H9 (cell line): Measurements from ENCODE around the gene CES1. TPM values are rescaled to one million over a fixed set of nuclear protein-coding genes. Genes with fewer than 3 reads are reported as not detected.
"Not testable (repeated sequence)": the region's sequence is repeated elsewhere in the genome, so short reads cannot be mapped to it uniquely, and the experiment has no call there.

Experiments
- DNase-seq: peaks from one replicate; pipeline ENCODE4 v3.0.0-alpha.2; 2017
- H2AFZ ChIP-seq: one replicate; pipeline ENCODE4 v1.6.1; 2013; ENCODE audit warnings: mild to moderate bottlenecking, low read length, control low read depth, moderate library complexity
- H2AK5ac ChIP-seq: 2 replicates; pipeline ENCODE4 v1.6.1; 2013; ENCODE audit warnings: low read length, control low read depth, mixed read lengths; ENCODE audit not compliant: insufficient read length
- H2BK120ac ChIP-seq: one replicate; pipeline ENCODE4 v1.6.1; 2013; ENCODE audit warnings: low read depth, mild to moderate bottlenecking, low read length, control low read depth, inconsistent platforms; ENCODE audit not compliant: poor library complexity, severe bottlenecking
- H2BK12ac ChIP-seq: 2 replicates; pipeline ENCODE4 v1.6.1; 2013; ENCODE audit warnings: low read length, control low read depth, mixed read lengths, low read depth; ENCODE audit not compliant: insufficient read length
- H2BK15ac ChIP-seq: 2 replicates; pipeline ENCODE4 v1.6.1; 2013; ENCODE audit warnings: low read depth, low read length, control low read depth
- H2BK20ac ChIP-seq: one replicate; pipeline ENCODE4 v1.6.1; 2013; ENCODE audit warnings: low read depth, mild to moderate bottlenecking, low read length, control low read depth, inconsistent platforms; ENCODE audit not compliant: poor library complexity, severe bottlenecking
- H2BK5ac ChIP-seq: 2 replicates; pipeline ENCODE4 v1.6.1; 2013; ENCODE audit warnings: low read length, control low read depth, mixed read lengths; ENCODE audit not compliant: insufficient read length
- H3K14ac ChIP-seq: 2 replicates; pipeline ENCODE4 v1.6.1; 2013; ENCODE audit warnings: low read length, control low read depth; ENCODE audit not compliant: insufficient read depth
- H3K18ac ChIP-seq: 2 replicates; pipeline ENCODE4 v1.6.1; 2013; ENCODE audit warnings: low read depth, mild to moderate bottlenecking, mixed read lengths, low read length, control low read depth; ENCODE audit not compliant: insufficient read length
- H3K23ac ChIP-seq: 2 replicates; pipeline ENCODE4 v1.6.1; 2013; ENCODE audit warnings: low read length, control low read depth, mixed read lengths, low read depth; ENCODE audit not compliant: insufficient read length
- H3K23me2 ChIP-seq: 2 replicates; pipeline ENCODE4 v1.6.1; 2013; ENCODE audit warnings: low read depth, mild to moderate bottlenecking, mixed read lengths, low read length, control low read depth; ENCODE audit not compliant: insufficient read length, poor library complexity, severe bottlenecking
- H3K27ac ChIP-seq: 2 replicates; pipeline ENCODE4 v1.5.1; 2013; ENCODE audit warnings: low read length, control low read depth, mixed read lengths, low read depth; ENCODE audit not compliant: insufficient read length
- H3K27me3 ChIP-seq: 2 replicates; pipeline ENCODE4 v1.6.1; 2013; ENCODE audit warnings: low read length, control low read depth, inconsistent platforms; ENCODE audit not compliant: insufficient read depth
- H3K4ac ChIP-seq: 2 replicates; pipeline ENCODE4 v1.6.1; 2013; ENCODE audit warnings: low read depth, mild to moderate bottlenecking, control low read depth, inconsistent platforms, low read length, moderate library complexity
- H3K4me1 ChIP-seq: 2 replicates; pipeline ENCODE4 v1.6.1; 2013; ENCODE audit warnings: low read length, control low read depth, inconsistent platforms; ENCODE audit not compliant: insufficient read depth
- H3K4me2 ChIP-seq: 2 replicates; pipeline ENCODE4 v1.6.1; 2013; ENCODE audit warnings: low read length, control low read depth, mixed read lengths; ENCODE audit not compliant: insufficient read length, insufficient read depth
- H3K56ac ChIP-seq: 2 replicates; pipeline ENCODE4 v1.6.1; 2013; ENCODE audit warnings: low read depth, mild to moderate bottlenecking, mixed read lengths, low read length, control low read depth; ENCODE audit not compliant: insufficient read length
- H3K79me1 ChIP-seq: 2 replicates; pipeline ENCODE4 v1.6.1; 2013; ENCODE audit warnings: low read depth, mild to moderate bottlenecking, moderate library complexity, low read length, control low read depth, inconsistent platforms; ENCODE audit not compliant: insufficient read depth, poor library complexity, severe bottlenecking
- H3K79me2 ChIP-seq: 2 replicates; pipeline ENCODE4 v1.6.1; 2013; ENCODE audit warnings: low read length, control low read depth, inconsistent platforms; ENCODE audit not compliant: insufficient read depth
- H3K9ac ChIP-seq: 2 replicates; pipeline ENCODE4 v1.6.1; 2013; ENCODE audit warnings: low read length, control low read depth, mixed read lengths; ENCODE audit not compliant: insufficient read length; ENCODE audit errors: extremely low read depth
- H3K9me3 ChIP-seq: one replicate; pipeline ENCODE4 v1.6.1; 2013; ENCODE audit warnings: low read depth, low read length, inconsistent platforms; ENCODE audit not compliant: control insufficient read depth
- H3T11ph ChIP-seq: one replicate; pipeline ENCODE4 v1.6.1; 2013; ENCODE audit warnings: mild to moderate bottlenecking, low read length, control low read depth, inconsistent platforms
- H4K20me1 ChIP-seq: one replicate; pipeline ENCODE4 v1.6.1; 2013; ENCODE audit not compliant: control insufficient read depth, insufficient read length, insufficient read depth
- H4K5ac ChIP-seq: 2 replicates; pipeline ENCODE4 v1.6.1; 2013; ENCODE audit warnings: low read depth, mild to moderate bottlenecking, mixed read lengths, low read length, control low read depth; ENCODE audit not compliant: insufficient read length
- H4K8ac ChIP-seq: replicated peaks from 2 replicates; pipeline ENCODE4 v1.6.1; 2013; ENCODE audit warnings: low read length, control low read depth, mixed read lengths, low read depth; ENCODE audit not compliant: insufficient read length
- H4K91ac ChIP-seq: 2 replicates; pipeline ENCODE4 v1.6.1; 2013; ENCODE audit warnings: low read depth, mild to moderate bottlenecking, moderate library complexity, mixed read lengths, low read length, control low read depth; ENCODE audit not compliant: insufficient read length
- H3K27ac Mint-ChIP-seq, 3 experiments: 2 replicates in 2 of 3; 3 replicates in 1 of 3; pipeline ENCODE4 v1.8.0; 2020 to 2021; ENCODE audit warnings: mixed read lengths in 3 of 3, mild to moderate bottlenecking in 1 of 3, moderate library complexity in 1 of 3
- H3K27me3 Mint-ChIP-seq: 2 replicates; pipeline ENCODE4 v1.8.0; 2021; ENCODE audit warnings: low read depth, mild to moderate bottlenecking, moderate library complexity, mixed read lengths
- H3K36me3 Mint-ChIP-seq, 3 experiments: 2 replicates in 2 of 3; 3 replicates in 1 of 3; pipeline ENCODE4 v1.8.0; 2020 to 2021; ENCODE audit warnings: low read depth in 3 of 3, mixed read lengths in 3 of 3; ENCODE audit not compliant: insufficient read depth in 1 of 3
- H3K4me1 Mint-ChIP-seq, 2 experiments: 2 replicates each; pipeline ENCODE4 v1.8.0; 2020; ENCODE audit warnings: mixed read lengths in 2 of 2
- H3K4me3 Mint-ChIP-seq, 2 experiments: 2 replicates in 1 of 2; 3 replicates in 1 of 2; pipeline ENCODE4 v1.8.0; 2020 to 2021; ENCODE audit warnings: mild to moderate bottlenecking in 2 of 2, mixed read lengths in 2 of 2, moderate library complexity in 1 of 2
- H3K9me3 Mint-ChIP-seq, 2 experiments: 2 replicates in 1 of 2; 3 replicates in 1 of 2; pipeline ENCODE4 v1.8.0; 2020; ENCODE audit warnings: mild to moderate bottlenecking in 2 of 2, mixed read lengths in 2 of 2, moderate library complexity in 1 of 2
- CTCF ChIP-seq: fragments of 200-600 bp; sonication (generic); conservative IDR thresholded peaks from 3 replicates; pipeline ENCODE4 v1.8.0; 2021; ENCODE audit warnings: antibody characterized with exemption, mild to moderate bottlenecking
- WGBS: extraction: QIAGEN DNeasy Blood & Tissue Kit; methylation state at CpG from one replicate; pipeline ENCODE4 v1.1.7; 2013; ENCODE audit warnings: missing lambda C conversion rate, low lambda C conversion rate, mixed read lengths; ENCODE audit not compliant: insufficient read length; ENCODE audit errors: extremely low coverage; 5-methylcytosine and 5-hydroxymethylcytosine counted together
- total RNA-seq: library from RNA; stranded (reverse); gene quantifications from 2 replicates; pipeline ENCODE4 v1.2.1, GENCODE V29; 2021

CES1 gene
- total RNA-seq, 1 experiment from 2014 or later, result not detected

GRCh38 chr16:55830658-55831294, 2.1 kb downstream of the CES1 start:
- no peaks in the 10 kb centered on the region for H4K20me1 ChIP-seq
- no peak overlapping the region for H3K56ac ChIP-seq
- H4K8ac ChIP-seq, result no peak overlapping the region
- TF ChIP-seq CTCF, result no peak
- no peak overlapping the region for H2BK5ac ChIP-seq
- no peak overlapping the region for H3K9ac ChIP-seq
- no peaks in the 10 kb centered on the region for H3K79me1 ChIP-seq
- H4K91ac ChIP-seq, result no peak overlapping the region
- no peak overlapping the region for H3K27ac ChIP-seq
- H3K4me2 ChIP-seq, result no peak overlapping the region
- no peak overlapping the region for H4K5ac ChIP-seq
- no peak overlapping the region for H2AFZ ChIP-seq
- Mint-ChIP-seq H3K4me3 (no peak overlapping the region), H3K27me3 (peaks cover 41% of the 10 kb centered on the region), H3K27ac (no peak overlapping the region), H3K4me1 (peaks cover 5 to 6% of the 10 kb centered on the region in 2 experiments; a peak in 3 of 4 replicates), H3K36me3 (no peaks in the 10 kb centered on the region), H3K9me3 (no peaks in the 10 kb centered on the region; a peak in 1 of 5 replicates)
- no peaks in the 10 kb centered on the region for H3K9me3 ChIP-seq
- no peak overlapping the region for H3K18ac ChIP-seq
- H3K4ac ChIP-seq, result no peak overlapping the region
- H3K23ac ChIP-seq, result no peak overlapping the region
- H3K27me3 ChIP-seq, result no peaks in the 10 kb centered on the region
- no peak overlapping the region for H2AK5ac ChIP-seq
- H3K14ac ChIP-seq, result no peak overlapping the region
- no peak for DNase-seq
- WGBS, result no CpG with 5 or more reads among the region's 6 CpGs
- no peak overlapping the region for H3T11ph ChIP-seq
- no peak overlapping the region for H2BK15ac ChIP-seq
- no peak overlapping the region for H2BK12ac ChIP-seq
- no peaks in the 10 kb centered on the region for H3K4me1 ChIP-seq
- H3K79me2 ChIP-seq, result no peaks in the 10 kb centered on the region
- no peak overlapping the region for H2BK20ac ChIP-seq
- H2BK120ac ChIP-seq, result no peak overlapping the region
- no peaks in the 10 kb centered on the region for H3K23me2 ChIP-seq

GRCh38 chr16:55829232-55829631, 3.7 kb downstream of the CES1 start:
- WGBS, result no CpG with 5 or more reads among the region's 3 CpGs
- H3K4me3 Mint-ChIP-seq, H3K4me1 ChIP-seq, H3K23me2 ChIP-seq, H3K27ac ChIP-seq, H3K79me2 ChIP-seq, DNase-seq, H3K27me3 ChIP-seq, H3K9me3 Mint-ChIP-seq, H3K4me1 Mint-ChIP-seq, H3K56ac ChIP-seq, H3K9ac ChIP-seq, H4K5ac ChIP-seq, H3K36me3 Mint-ChIP-seq, H3K18ac ChIP-seq, H3K14ac ChIP-seq, H3T11ph ChIP-seq, H4K20me1 ChIP-seq, H3K27ac Mint-ChIP-seq, H3K23ac ChIP-seq, H4K91ac ChIP-seq, H2BK15ac ChIP-seq, H3K79me1 ChIP-seq, H2BK120ac ChIP-seq, H3K4ac ChIP-seq, H2BK12ac ChIP-seq, H2BK20ac ChIP-seq, H2BK5ac ChIP-seq, H2AK5ac ChIP-seq, H2AFZ ChIP-seq, H3K9me3 ChIP-seq, H4K8ac ChIP-seq, H3K4me2 ChIP-seq: not testable (repeated sequence)
- H3K27me3 Mint-ChIP-seq, result peaks cover 46% of the 10 kb centered on the region
